Mammary epithelial cell (primary cell): ENCODE measurements around the gene IP6K3.

Source experiments
- EZH2 ChIP-seq: IDR thresholded peaks from 2 replicates; pipeline ENCODE4 v1.6.1; 2012; ENCODE audit warnings: low read length, inconsistent platforms, borderline replicate concordance
- TF ChIP-seq, protein P1 (sequence below), 2 donors: IDR thresholded peaks in 1 of 2; conservative IDR thresholded peaks in 1 of 2; 2 replicates each; pipeline ENCODE4 v1.5.1; 2011 to 2012; ENCODE audit warnings: inconsistent platforms in 2 of 2, low read length in 2 of 2, mild to moderate bottlenecking in 2 of 2, control low read depth in 1 of 2, low read depth in 1 of 2; ENCODE audit not compliant: insufficient read depth in 1 of 2; ENCODE audit errors: extremely low read depth in 1 of 2

DNA sequence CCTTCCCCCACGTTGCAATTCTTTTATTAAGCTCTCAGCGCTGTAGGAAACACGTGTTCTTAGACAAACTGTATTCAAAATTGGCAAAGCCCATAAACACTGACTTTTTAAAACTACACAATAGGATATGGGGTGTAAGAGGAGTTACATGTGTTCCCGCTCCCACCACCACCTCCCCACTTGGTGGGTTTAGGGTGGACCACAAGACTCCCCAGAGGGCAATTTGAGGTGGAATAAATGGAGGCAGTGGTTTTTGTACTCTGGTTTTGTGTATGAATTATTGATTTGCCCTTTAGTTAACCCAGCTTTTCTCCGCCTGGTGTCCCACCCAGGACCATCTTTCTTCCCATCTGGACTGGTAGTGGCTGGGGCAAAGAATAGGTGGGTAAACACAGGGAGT lies 38.9 kb downstream of the IP6K3 start:
- TF ChIP-seq, protein P1, sequence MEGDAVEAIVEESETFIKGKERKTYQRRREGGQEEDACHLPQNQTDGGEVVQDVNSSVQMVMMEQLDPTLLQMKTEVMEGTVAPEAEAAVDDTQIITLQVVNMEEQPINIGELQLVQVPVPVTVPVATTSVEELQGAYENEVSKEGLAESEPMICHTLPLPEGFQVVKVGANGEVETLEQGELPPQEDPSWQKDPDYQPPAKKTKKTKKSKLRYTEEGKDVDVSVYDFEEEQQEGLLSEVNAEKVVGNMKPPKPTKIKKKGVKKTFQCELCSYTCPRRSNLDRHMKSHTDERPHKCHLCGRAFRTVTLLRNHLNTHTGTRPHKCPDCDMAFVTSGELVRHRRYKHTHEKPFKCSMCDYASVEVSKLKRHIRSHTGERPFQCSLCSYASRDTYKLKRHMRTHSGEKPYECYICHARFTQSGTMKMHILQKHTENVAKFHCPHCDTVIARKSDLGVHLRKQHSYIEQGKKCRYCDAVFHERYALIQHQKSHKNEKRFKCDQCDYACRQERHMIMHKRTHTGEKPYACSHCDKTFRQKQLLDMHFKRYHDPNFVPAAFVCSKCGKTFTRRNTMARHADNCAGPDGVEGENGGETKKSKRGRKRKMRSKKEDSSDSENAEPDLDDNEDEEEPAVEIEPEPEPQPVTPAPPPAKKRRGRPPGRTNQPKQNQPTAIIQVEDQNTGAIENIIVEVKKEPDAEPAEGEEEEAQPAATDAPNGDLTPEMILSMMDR (conservative IDR thresholded peaks at IDR 0.05 in 1 of 2, IDR thresholded peaks at IDR 0.05 in 1 of 2; ENCODE audit: extremely low read depth in 1 of 2, insufficient read depth in 1 of 2, low read depth in 1 of 2, low read length in 2 of 2): no peak
- no peak for TF ChIP-seq EZH2
